Stimulated activated CD8-positive, alpha-beta memory T cell treated with anti-CD3 and anti-CD28 coated beads, Interleukin-12 subunit alpha, Interleukin-12 subunit beta, amount 100 ng/mL, for 24 hours (primary cell): ENCODE measurements around the gene WDFY3.
"Not testable (repeated sequence)": the region's sequence is repeated elsewhere in the genome, so short reads cannot be mapped to it uniquely, and the experiment has no call there.

Experiments used
- DNase-seq: peaks from one replicate; pipeline ENCODE4 v3.0.0-alpha.2; 2020; ENCODE audit errors: extremely low read depth

The WDFY3 gene

DNA sequence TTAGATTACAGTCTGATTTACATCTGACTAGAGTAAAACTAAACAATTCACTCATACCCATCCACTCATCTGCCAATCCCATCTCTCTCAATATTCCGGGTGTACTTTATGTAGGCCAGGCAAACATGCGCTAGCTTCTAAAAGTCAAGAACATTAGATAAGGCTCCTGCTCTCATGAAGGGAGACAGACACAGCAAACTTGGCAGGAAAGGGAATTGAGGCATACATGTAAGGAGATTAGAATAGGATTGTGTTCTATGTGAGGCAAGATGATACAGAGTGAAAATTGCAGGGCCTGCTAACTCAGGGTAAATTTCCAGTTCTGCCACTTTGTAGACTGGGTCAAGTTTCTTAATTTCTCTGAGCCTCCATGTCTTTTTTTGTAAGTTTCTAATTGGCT, 247.8 kb downstream of the WDFY3 start:
- no peak for DNase-seq

DNA sequence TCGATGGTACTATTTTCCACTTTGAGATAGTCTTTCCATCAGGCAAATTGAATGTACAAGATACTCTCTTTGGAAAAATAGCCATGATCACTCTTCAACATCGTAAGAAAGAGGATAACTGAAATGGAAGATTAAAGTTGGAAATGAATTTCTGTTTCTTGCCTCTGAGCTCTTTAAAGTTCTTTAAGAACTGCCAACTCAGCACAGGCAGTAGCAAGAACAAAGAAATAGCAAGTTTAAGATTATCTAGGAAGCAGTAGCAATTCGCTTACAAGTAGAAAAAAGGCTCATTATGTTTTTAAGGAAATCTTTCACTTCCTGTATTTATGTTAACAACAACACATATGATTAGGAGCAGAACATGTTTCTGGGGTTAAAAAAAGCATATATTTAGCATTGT, 255.9 kb downstream of the WDFY3 start:
- DNase-seq = no peak

GRCh38 chr4:84708406-84709135, 257.9 kb downstream of the WDFY3 start:
- DNase-seq = no peak

GRCh38 chr4:84706286-84706685, 260.2 kb downstream of the WDFY3 start:
- no peak for DNase-seq

GRCh38 chr4:84699001-84699671, 267.4 kb downstream of the WDFY3 start:
- no peak for DNase-seq

- no peak for DNase-seq
These were observed 268.8 kb downstream of the WDFY3 start for GRCh38 chr4:84697615-84698201.

GRCh38 chr4:84697159-84697558, 269.3 kb downstream of the WDFY3 start:
- no peak for DNase-seq

DNA sequence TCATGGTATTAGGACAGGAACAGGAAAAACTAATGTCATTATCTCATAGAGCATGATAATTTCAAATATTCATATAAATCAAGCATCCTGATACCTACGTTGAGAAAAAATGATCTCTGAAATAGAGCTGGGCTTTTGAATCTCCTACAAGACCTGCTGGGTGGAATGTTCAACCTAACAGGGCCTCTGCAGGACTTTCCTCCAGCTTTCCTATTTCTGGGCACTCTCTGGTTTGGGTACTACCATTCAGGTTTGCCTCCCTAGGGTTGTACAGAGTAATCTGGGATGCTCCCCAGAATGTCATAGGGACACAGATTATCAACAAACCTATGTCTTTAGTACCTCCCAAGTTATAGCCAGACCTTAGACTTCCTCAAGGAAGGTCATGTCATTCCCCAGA, 274.7 kb downstream of the WDFY3 start:
- DNase-seq = no peak

GRCh38 chr4:84691170-84691691, 275.3 kb downstream of the WDFY3 start:
- DNase-seq = no peak

- DNase-seq = no peak
These were observed 276.0 kb downstream of the WDFY3 start for GRCh38 chr4:84690481-84690880.

- DNase-seq = no peak
These were observed 277.3 kb downstream of the WDFY3 start for GRCh38 chr4:84689197-84689596.

DNA sequence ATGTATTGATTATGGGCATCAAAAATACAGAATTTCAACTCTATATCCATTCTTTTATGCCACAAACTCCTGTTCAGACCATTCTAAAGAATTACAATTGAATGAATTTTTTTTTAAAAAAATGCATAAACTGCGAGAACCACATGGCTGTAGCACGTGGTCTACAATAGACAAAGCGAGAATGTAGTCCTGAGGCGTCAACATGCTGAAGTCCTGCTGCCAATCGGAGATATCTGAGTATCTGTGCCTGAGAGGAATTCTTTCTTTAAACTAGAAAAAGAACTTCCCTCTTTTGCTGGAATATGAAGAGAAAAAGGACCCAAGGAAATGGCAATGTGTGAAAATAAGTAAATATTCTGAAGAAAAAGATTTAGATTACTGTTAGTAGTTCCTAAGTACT, 277.9 kb downstream of the WDFY3 start:
- DNase-seq = no peak

GRCh38 chr4:84685105-84685504, 281.4 kb downstream of the WDFY3 start:
- DNase-seq = no peak

GRCh38 chr4:84684361-84684760, 282.1 kb downstream of the WDFY3 start:
- DNase-seq = no peak

- no peak for DNase-seq
These were observed 283.2 kb downstream of the WDFY3 start for GRCh38 chr4:84683064-84683850.

GRCh38 chr4:84682661-84683060, 283.8 kb downstream of the WDFY3 start:
- not testable (repeated sequence) for DNase-seq

DNA sequence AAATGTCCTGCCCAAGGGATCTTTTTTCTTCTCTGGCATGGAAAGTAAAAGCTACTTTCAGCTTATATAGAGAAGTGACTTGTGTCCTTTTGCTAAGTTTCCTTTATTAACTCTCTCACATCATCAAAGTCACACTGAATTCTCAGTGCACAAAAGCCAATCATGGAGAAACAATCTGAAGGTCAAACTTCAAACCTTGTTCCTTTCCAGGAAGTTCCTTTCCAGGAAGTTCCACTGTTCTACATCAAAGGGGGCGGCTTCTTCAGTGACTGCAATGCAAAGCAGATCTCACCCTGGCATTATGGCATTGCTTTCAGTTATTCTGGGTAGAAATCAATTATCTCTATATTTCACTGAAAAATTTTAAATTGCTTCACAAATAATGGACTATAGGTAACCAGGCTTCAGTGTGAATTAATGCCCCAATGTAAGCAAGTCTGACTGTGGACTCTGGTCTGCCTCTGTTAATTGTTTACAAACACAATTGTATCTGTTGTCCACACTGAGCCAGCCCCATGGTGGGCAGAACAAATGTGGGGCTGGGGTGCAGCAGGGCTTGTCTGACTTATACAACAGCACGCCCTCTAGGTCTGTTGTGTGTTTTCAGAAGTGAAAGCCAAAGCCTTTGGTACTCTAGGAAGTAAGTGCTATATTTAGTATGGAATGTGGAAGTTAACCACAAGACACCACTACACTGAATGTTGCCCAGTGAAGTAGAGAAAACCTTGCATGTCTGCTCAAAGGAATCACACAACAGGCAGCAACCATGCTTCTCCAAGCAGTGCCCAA, 284.8 kb downstream of the WDFY3 start:
- no peak for DNase-seq

GRCh38 chr4:84680956-84681355, 285.5 kb downstream of the WDFY3 start:
- no peak for DNase-seq

GRCh38 chr4:84678976-84679744, 287.3 kb downstream of the WDFY3 start:
- DNase-seq = no peak

GRCh38 chr4:84677995-84678394, 288.5 kb downstream of the WDFY3 start:
- DNase-seq = no peak

GRCh38 chr4:84677093-84677492, 289.4 kb downstream of the WDFY3 start:
- no peak for DNase-seq
